Activated CD8-positive, alpha-beta memory T cell treated with anti-CD3 and anti-CD28 coated beads, Interleukin-2, amount 50 U/mL, for 24 hours (primary cell): ENCODE results near the gene LMF1.
"Not testable (repeated sequence)": the region's sequence is repeated elsewhere in the genome, so short reads cannot be mapped to it uniquely, and the experiment has no call there.

Experiments used
- DNase-seq: peaks from one replicate; pipeline ENCODE4 v3.0.0-alpha.2; 2020; ENCODE audit errors: extremely low read depth

LMF1 gene

GRCh38 chr16:831571-832413 lies 139.0 kb downstream of the LMF1 start:
- DNase-seq: no peak

- DNase-seq: no peak
These were observed 139.8 kb downstream of the LMF1 start for GRCh38 chr16:830871-831570.

- no peak for DNase-seq
These were observed 140.5 kb downstream of the LMF1 start for GRCh38 chr16:830107-830870.

GRCh38 chr16:828891-829290 lies 141.9 kb downstream of the LMF1 start:
- DNase-seq: no peak

GRCh38 chr16:827513-827912 lies 143.3 kb downstream of the LMF1 start:
- DNase-seq: no peak

GRCh38 chr16:825341-826061 lies 145.3 kb downstream of the LMF1 start:
- no peak for DNase-seq

GRCh38 chr16:824601-825000 lies 146.2 kb downstream of the LMF1 start:
- DNase-seq: no peak

- DNase-seq: no peak
These were observed 146.6 kb downstream of the LMF1 start for GRCh38 chr16:824194-824593.

GRCh38 chr16:822909-823297 lies 147.9 kb downstream of the LMF1 start:
- DNase-seq: no peak

- DNase-seq: no peak
These were observed 148.4 kb downstream of the LMF1 start for GRCh38 chr16:822174-822908.

- DNase-seq: no peak
These were observed 149.0 kb downstream of the LMF1 start for GRCh38 chr16:821751-822150.

GRCh38 chr16:820748-821147 lies 150.0 kb downstream of the LMF1 start:
- no peak for DNase-seq

- DNase-seq: not testable (repeated sequence)
These were observed 150.8 kb downstream of the LMF1 start for GRCh38 chr16:820044-820408.

GRCh38 chr16:819336-820043 lies 151.3 kb downstream of the LMF1 start:
- no peak for DNase-seq

GRCh38 chr16:818592-818991 lies 152.2 kb downstream of the LMF1 start:
- no peak for DNase-seq

- DNase-seq: no peak
These were observed 152.7 kb downstream of the LMF1 start for GRCh38 chr16:818132-818531.

- no peak for DNase-seq
These were observed 153.5 kb downstream of the LMF1 start for GRCh38 chr16:817001-817906.

GRCh38 chr16:815861-816260 lies 154.9 kb downstream of the LMF1 start:
- DNase-seq: no peak

- no peak for DNase-seq
These were observed 155.8 kb downstream of the LMF1 start for GRCh38 chr16:814974-815373.
